ENCODE results near the gene PLXNA4.

DNA sequence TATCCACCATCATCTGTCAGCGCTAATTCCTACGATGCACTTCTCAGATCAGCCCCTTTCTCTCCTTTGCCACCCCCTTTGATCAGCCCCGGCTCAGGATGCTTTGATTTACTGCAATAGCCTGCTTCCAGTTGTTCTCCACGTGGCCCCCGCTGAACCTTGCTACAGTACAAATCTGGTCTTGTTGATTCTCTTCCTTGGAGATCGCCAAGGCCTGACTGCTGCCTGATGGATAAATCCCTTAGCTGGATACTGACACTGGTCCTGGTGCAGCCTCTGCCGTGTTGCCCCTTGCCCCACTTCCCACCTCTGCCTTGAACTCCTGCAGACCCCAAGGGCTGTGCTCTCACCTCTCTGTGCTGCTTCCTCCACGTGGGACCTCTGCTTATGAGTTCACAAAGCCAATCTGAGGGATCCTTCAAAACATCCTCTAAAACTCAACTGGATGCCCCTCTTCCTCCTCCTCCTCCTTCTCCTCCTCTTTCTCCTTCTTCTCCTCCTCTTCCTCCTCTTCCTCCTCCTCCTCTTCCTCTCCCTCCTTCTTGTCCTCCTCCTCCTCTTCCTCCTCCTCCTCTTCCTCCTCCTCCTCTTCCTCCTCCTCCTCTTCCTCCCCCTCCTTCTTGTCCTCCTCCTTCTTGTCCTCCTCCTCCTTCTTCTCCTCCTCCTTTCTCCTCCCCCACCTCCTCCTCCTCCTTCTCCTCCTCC, 15.3 kb downstream of the PLXNA4 start:
- TF ChIP-seq, protein P1, sequence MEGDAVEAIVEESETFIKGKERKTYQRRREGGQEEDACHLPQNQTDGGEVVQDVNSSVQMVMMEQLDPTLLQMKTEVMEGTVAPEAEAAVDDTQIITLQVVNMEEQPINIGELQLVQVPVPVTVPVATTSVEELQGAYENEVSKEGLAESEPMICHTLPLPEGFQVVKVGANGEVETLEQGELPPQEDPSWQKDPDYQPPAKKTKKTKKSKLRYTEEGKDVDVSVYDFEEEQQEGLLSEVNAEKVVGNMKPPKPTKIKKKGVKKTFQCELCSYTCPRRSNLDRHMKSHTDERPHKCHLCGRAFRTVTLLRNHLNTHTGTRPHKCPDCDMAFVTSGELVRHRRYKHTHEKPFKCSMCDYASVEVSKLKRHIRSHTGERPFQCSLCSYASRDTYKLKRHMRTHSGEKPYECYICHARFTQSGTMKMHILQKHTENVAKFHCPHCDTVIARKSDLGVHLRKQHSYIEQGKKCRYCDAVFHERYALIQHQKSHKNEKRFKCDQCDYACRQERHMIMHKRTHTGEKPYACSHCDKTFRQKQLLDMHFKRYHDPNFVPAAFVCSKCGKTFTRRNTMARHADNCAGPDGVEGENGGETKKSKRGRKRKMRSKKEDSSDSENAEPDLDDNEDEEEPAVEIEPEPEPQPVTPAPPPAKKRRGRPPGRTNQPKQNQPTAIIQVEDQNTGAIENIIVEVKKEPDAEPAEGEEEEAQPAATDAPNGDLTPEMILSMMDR (IDR thresholded peaks at IDR 0.05; ENCODE audit: low read depth, low read length, poor library complexity, severe bottlenecking), result no peak
- no peak for TF ChIP-seq EZH2phosphoT487 (IDR thresholded peaks at IDR 0.05; ENCODE audit: borderline replicate concordance, low read length)

Measured in DOHH2 (cell line).